GM12878 (cell line): ENCODE data around the gene ARHGAP27. TPM values are rescaled to one million over a fixed set of nuclear protein-coding genes. Genes with fewer than 3 reads are reported as not detected.

Experiments used
- ATF7 ChIP-seq: fragments of 450-650 bp; IDR thresholded peaks from 2 replicates; pipeline ENCODE4 v1.6.1; 2016; ENCODE audit warnings: low read depth, mild to moderate bottlenecking
- CEBPB ChIP-seq, 2 experiments: fragments of 150-350 bp in 1 of 2; IDR thresholded peaks; 2 replicates each; pipeline ENCODE4 v1.6.1; 2012 to 2014; ENCODE audit warnings: low read depth in 2 of 2, low read length in 2 of 2, borderline replicate concordance in 1 of 2, inconsistent platforms in 1 of 2
- CUX1 ChIP-seq: IDR thresholded peaks from 2 replicates; pipeline ENCODE4 v1.6.1; 2012; ENCODE audit warnings: improper control_type of control experiment, low read depth, low read length; ENCODE audit not compliant: insufficient replicate concordance
- IKZF1 ChIP-seq: fragments of 450-650 bp; conservative IDR thresholded peaks from 2 replicates; pipeline ENCODE4 v1.6.1; 2017; ENCODE audit warnings: antibody characterized with exemption, mild to moderate bottlenecking
- MEF2A ChIP-seq: IDR thresholded peaks from 2 replicates; pipeline ENCODE4 v1.6.1; 2011; ENCODE audit warnings: low read depth, mild to moderate bottlenecking, low read length, moderate library complexity; ENCODE audit not compliant: insufficient read depth
- MYC ChIP-seq: IDR thresholded peaks from 2 replicates; pipeline ENCODE4 v1.6.1; 2011; ENCODE audit warnings: mild to moderate bottlenecking, low read length, moderate library complexity, inconsistent platforms; ENCODE audit not compliant: insufficient read depth, insufficient replicate concordance, insufficient read length, severe bottlenecking
- NR2C1 ChIP-seq: fragments of 450-650 bp; IDR thresholded peaks from 2 replicates; pipeline ENCODE4 v1.6.1; 2017; ENCODE audit warnings: antibody characterized with exemption, mild to moderate bottlenecking, moderate library complexity
- RCOR1 ChIP-seq: conservative IDR thresholded peaks from 2 replicates; pipeline ENCODE4 v1.6.1; 2012; ENCODE audit warnings: low read depth, low read length, improper control_type of control experiment
- RELA ChIP-seq: fragments of 450-650 bp; IDR thresholded peaks from 2 replicates; pipeline ENCODE4 v1.8.0; 2014; ENCODE audit warnings: borderline replicate concordance; ENCODE audit not compliant: partially characterized antibody
- SPI1 ChIP-seq: IDR thresholded peaks from 2 replicates; pipeline ENCODE4 v1.6.1; 2011; ENCODE audit warnings: low read depth, mild to moderate bottlenecking, low read length, moderate library complexity, borderline replicate concordance; ENCODE audit not compliant: insufficient read depth
- SREBF1 ChIP-seq: IDR thresholded peaks from 2 replicates; pipeline ENCODE4 v1.6.1; 2012; ENCODE audit warnings: mild to moderate bottlenecking, low read length
- SUZ12 ChIP-seq: fragments of 200-600 bp; sonication (generic); IDR thresholded peaks from one replicate; pipeline ENCODE4 v1.6.1; 2018; ENCODE audit warnings: antibody characterized with exemption, mild to moderate bottlenecking; ENCODE audit not compliant: unreplicated experiment
- USF2 ChIP-seq: IDR thresholded peaks from 2 replicates; pipeline ENCODE4 v1.6.1; 2011; ENCODE audit warnings: low read depth, low read length, improper control_type of control experiment, borderline replicate concordance
- ZNF384 ChIP-seq: IDR thresholded peaks from 2 replicates; pipeline ENCODE4 v1.6.1; 2012; ENCODE audit warnings: low read depth, mild to moderate bottlenecking, low read length, improper control_type of control experiment, borderline replicate concordance
- ZSCAN29 ChIP-seq: fragments of 450-650 bp; IDR thresholded peaks from 2 replicates; pipeline ENCODE4 v1.6.1; 2017; ENCODE audit warnings: mild to moderate bottlenecking, moderate library complexity
- polyA plus RNA-seq, 11 experiments: library from polyadenylated mRNA; depleted of rRNA in 4 of 11; unstranded in 6 of 11; stranded (reverse) in 5 of 11; fragments of >200 nt; fragmentation: Nextera tagmentation in 4 of 11; fragmentation: Illumina TruSeq in 1 of 11; extraction: Ambion mirVana in 4 of 11; extraction: Trizol in 1 of 11; gene quantifications; 1 replicate in 1 of 11; 2 replicates in 10 of 11; pipeline versions ENCODE4 v1.2.1 to v1.2.3, GENCODE V29; 2011 to 2016; ENCODE audit warnings: inconsistent platforms in 2 of 11, missing spikeins in 2 of 11, low read depth in 1 of 11
- total RNA-seq, 4 experiments: library from RNA; depleted of rRNA in 3 of 4; stranded (reverse); fragments of >200 nt in 3 of 4; fragmentation: Illumina TruSeq in 1 of 4; extraction: Trizol in 1 of 4; gene quantifications; 2 replicates each; pipeline versions ENCODE4 v1.2.1 to v1.2.3, GENCODE V29; 2013 to 2021
- TF ChIP-seq, protein P1 (sequence below): fragments of 450-650 bp; IDR thresholded peaks from 2 replicates; pipeline ENCODE4 v1.6.1; 2016; ENCODE audit warnings: mild to moderate bottlenecking, moderate library complexity, borderline replicate concordance
- TF ChIP-seq, protein P2 (sequence below): fragments of 450-650 bp; IDR thresholded peaks from 2 replicates; pipeline ENCODE4 v1.6.1; 2014; ENCODE audit warnings: mild to moderate bottlenecking

Gene ARHGAP27
- total and polyA plus RNA-seq, 10 of the 15 experiments (the other 5 are each of a cell fraction or from before 2014, with no cell fraction given), result 0.64 to 45.7 (median 17.7) TPM

DNA sequence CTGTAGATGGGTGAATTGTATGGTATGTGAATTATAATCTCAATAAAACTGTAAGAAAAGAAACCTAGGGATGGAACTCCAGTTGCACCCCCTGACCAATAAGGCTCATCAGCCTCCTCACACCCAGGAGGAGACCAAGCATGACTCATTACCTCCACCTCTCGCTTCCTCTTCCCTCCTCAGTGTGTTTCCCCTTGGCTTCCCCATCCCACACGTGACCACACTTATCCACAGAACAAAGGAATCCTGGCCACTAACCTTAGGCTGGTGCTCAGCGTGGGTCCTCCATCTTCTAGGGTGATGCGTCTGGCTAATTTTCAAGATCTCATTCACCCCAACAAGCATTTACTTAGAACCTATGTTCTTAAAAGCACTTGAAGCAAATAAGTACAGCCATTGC, 79.6 kb downstream of the ARHGAP27 start (continued):
- TF ChIP-seq, protein P1, sequence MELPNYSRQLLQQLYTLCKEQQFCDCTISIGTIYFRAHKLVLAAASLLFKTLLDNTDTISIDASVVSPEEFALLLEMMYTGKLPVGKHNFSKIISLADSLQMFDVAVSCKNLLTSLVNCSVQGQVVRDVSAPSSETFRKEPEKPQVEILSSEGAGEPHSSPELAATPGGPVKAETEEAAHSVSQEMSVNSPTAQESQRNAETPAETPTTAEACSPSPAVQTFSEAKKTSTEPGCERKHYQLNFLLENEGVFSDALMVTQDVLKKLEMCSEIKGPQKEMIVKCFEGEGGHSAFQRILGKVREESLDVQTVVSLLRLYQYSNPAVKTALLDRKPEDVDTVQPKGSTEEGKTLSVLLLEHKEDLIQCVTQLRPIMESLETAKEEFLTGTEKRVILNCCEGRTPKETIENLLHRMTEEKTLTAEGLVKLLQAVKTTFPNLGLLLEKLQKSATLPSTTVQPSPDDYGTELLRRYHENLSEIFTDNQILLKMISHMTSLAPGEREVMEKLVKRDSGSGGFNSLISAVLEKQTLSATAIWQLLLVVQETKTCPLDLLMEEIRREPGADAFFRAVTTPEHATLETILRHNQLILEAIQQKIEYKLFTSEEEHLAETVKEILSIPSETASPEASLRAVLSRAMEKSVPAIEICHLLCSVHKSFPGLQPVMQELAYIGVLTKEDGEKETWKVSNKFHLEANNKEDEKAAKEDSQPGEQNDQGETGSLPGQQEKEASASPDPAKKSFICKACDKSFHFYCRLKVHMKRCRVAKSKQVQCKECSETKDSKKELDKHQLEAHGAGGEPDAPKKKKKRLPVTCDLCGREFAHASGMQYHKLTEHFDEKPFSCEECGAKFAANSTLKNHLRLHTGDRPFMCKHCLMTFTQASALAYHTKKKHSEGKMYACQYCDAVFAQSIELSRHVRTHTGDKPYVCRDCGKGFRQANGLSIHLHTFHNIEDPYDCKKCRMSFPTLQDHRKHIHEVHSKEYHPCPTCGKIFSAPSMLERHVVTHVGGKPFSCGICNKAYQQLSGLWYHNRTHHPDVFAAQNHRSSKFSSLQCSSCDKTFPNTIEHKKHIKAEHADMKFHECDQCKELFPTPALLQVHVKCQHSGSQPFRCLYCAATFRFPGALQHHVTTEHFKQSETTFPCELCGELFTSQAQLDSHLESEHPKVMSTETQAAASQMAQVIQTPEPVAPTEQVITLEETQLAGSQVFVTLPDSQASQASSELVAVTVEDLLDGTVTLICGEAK, result no peak
- peak; percentile 89 for TF ChIP-seq IKZF1
- 0 out of 2 replicates have a peak, but pooled peaks have one; percentile 16 for TF ChIP-seq MEF2A
- no peak for TF ChIP-seq CUX1
- no peak for TF ChIP-seq ZSCAN29
- TF ChIP-seq SUZ12, result no peak
- peak; percentile 97 for TF ChIP-seq RELA
- TF ChIP-seq, protein P2, sequence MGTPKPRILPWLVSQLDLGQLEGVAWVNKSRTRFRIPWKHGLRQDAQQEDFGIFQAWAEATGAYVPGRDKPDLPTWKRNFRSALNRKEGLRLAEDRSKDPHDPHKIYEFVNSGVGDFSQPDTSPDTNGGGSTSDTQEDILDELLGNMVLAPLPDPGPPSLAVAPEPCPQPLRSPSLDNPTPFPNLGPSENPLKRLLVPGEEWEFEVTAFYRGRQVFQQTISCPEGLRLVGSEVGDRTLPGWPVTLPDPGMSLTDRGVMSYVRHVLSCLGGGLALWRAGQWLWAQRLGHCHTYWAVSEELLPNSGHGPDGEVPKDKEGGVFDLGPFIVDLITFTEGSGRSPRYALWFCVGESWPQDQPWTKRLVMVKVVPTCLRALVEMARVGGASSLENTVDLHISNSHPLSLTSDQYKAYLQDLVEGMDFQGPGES, result no peak
- no peak for TF ChIP-seq RCOR1
- peak; percentile 76 for TF ChIP-seq USF2
- TF ChIP-seq ZNF384, result no peak
- peak; percentile 94 for TF ChIP-seq SPI1
- TF ChIP-seq SREBF1, result no peak
- TF ChIP-seq CEBPB (IDR thresholded peaks at IDR 0.05; ENCODE audit: borderline replicate concordance in 1 of 2, low read depth in 2 of 2, low read length in 2 of 2), result no peak
- no peak for TF ChIP-seq MYC
- TF ChIP-seq NR2C1, result no peak
- peak; percentile 70 for TF ChIP-seq ATF7
